HepG2 (cell line): ENCODE results near the gene C1R. TPM values are rescaled to one million over a fixed set of nuclear protein-coding genes. Genes with fewer than 3 reads are reported as not detected.

ENCODE experiments used
- ATAC-seq: fragments of 200-7000 bp; cut with Tn5 transposase; 3 replicates; pipeline ENCODE4 v1.9.1; 2020; ENCODE audit warnings: mild to moderate bottlenecking, moderate library complexity
- BruUV-seq: library from RNA; stranded (reverse); fragments of 400-500 nt; replicated peaks from 2 replicates; lab custom pipeline; 2021; lab: Mats Ljungman, UMichigan
- CTCF ChIA-PET: fragments of 300-600 bp; formaldehyde crosslinking; extraction: SDS; loops from one replicate; lab custom pipeline; 2021; ENCODE audit warnings: low total read pairs, inconsistent platforms, low intra/inter-chr PET ratio; lab: Yijun Ruan, JAX
- POLR2A ChIA-PET: fragments of 350-600 bp; sonication (Branson Sonifier 250); formaldehyde crosslinking; loops from one replicate; lab custom pipeline; 2020; ENCODE audit warnings: antibody characterized with exemption, inconsistent platforms; lab: Yijun Ruan, JAX
- DNase-seq: peaks from one replicate; pipeline ENCODE4 v3.0.0-alpha.2; 2015; ENCODE audit warnings: low spot score
- FAIRE-seq: peaks from 3 replicates; lab custom pipeline; 2011; peaks lifted over from hg19 to GRCh38; lab: Jason Lieb, UNC
- H2AFZ ChIP-seq: one replicate; pipeline ENCODE4 v1.6.1; 2011; ENCODE audit warnings: low read length, inconsistent platforms
- H3K27ac ChIP-seq: fragments of 300-600 bp; 3 replicates; pipeline ENCODE4 v1.8.0; 2011; ENCODE audit warnings: mixed run types, mild to moderate bottlenecking, mixed read lengths, low read length, inconsistent platforms; ENCODE audit not compliant: insufficient read depth; ENCODE audit errors: extremely low read length
- H3K27me3 ChIP-seq, 2 experiments: fragments of 200-600 bp in 1 of 2; 2 replicates in 1 of 2; 3 replicates in 1 of 2; pipeline versions ENCODE4 v1.6.0 to v1.8.0; 2011; ENCODE audit warnings: low read length in 2 of 2, mild to moderate bottlenecking in 2 of 2, moderate library complexity in 2 of 2, inconsistent platforms in 1 of 2; ENCODE audit not compliant: insufficient read depth in 2 of 2, control insufficient read depth in 1 of 2
- H3K36me3 ChIP-seq, 2 experiments: fragments of 200-600 bp in 1 of 2; replicated peaks in 1 of 2; 2 replicates in 1 of 2; 3 replicates in 1 of 2; pipeline versions ENCODE4 v1.5.1 to v1.8.0; 2011; ENCODE audit warnings: low read length in 2 of 2, inconsistent platforms in 1 of 2; ENCODE audit not compliant: insufficient read depth in 2 of 2, control insufficient read depth in 1 of 2
- H3K4me1 ChIP-seq: 2 replicates; pipeline ENCODE4 v1.5.1; 2012; ENCODE audit warnings: low read length, inconsistent platforms; ENCODE audit not compliant: insufficient read depth
- H3K4me2 ChIP-seq: 2 replicates; pipeline ENCODE4 v1.6.0; 2011; ENCODE audit warnings: low read depth, low read length, inconsistent platforms
- H3K4me3 ChIP-seq, 3 experiments: fragments of 200-600 bp in 1 of 3; sonication (generic), shearing (Covaris generic) in 1 of 3; replicated peaks in 1 of 3; 2 replicates each; pipeline ENCODE4 v1.5.1; 2011 to 2016; ENCODE audit warnings: low read length in 3 of 3, inconsistent platforms in 2 of 3, low read depth in 2 of 3, mild to moderate bottlenecking in 2 of 3, control low read depth in 1 of 3, mixed read lengths in 1 of 3; ENCODE audit not compliant: insufficient read depth in 1 of 3
- H3K79me2 ChIP-seq: one replicate; pipeline ENCODE4 v1.6.1; 2011; ENCODE audit warnings: low read length, inconsistent platforms; ENCODE audit not compliant: insufficient read depth
- H3K9ac ChIP-seq: 2 replicates; pipeline ENCODE4 v1.6.0; 2011; ENCODE audit warnings: mild to moderate bottlenecking, low read depth, low read length, inconsistent platforms; ENCODE audit not compliant: insufficient read depth
- H3K9me3 ChIP-seq: 2 replicates; pipeline ENCODE4 v1.5.1; 2012; ENCODE audit warnings: mild to moderate bottlenecking, low read length
- H4K20me1 ChIP-seq: 2 replicates; pipeline ENCODE4 v1.6.0; 2011; ENCODE audit warnings: inconsistent platforms, mild to moderate bottlenecking, low read length, moderate library complexity; ENCODE audit not compliant: insufficient read depth
- BRD4 ChIP-seq: sonication (generic); formaldehyde crosslinking; IDR thresholded peaks from 2 replicates; pipeline ENCODE4 v1.4.0; 2020; ENCODE audit warnings: missing genetic modification reagents
- CCAR2 ChIP-seq: fragments of 200-400 bp; formaldehyde crosslinking; optimal IDR thresholded peaks from 2 replicates; pipeline ENCODE3; 2018; ENCODE audit warnings: low read depth, mild to moderate bottlenecking, low read length, moderate library complexity
- CREM ChIP-seq, 2 experiments: sonication (generic) in 1 of 2; formaldehyde crosslinking in 1 of 2; IDR thresholded peaks; 2 replicates each; pipeline versions ENCODE4 v1.4.0 to v1.6.1; 2016 to 2020; ENCODE audit warnings: antibody characterized with exemption in 1 of 2, mild to moderate bottlenecking in 1 of 2, missing genetic modification reagents in 1 of 2
- FIP1L1 ChIP-seq: fragments of 200-400 bp; formaldehyde crosslinking; IDR thresholded peaks from 2 replicates; pipeline ENCODE4 v1.6.1; 2018; ENCODE audit warnings: low read depth, mild to moderate bottlenecking, low read length, moderate library complexity, borderline replicate concordance; ENCODE audit not compliant: insufficient read depth
- HIVEP1 ChIP-seq: sonication (generic); formaldehyde crosslinking; IDR thresholded peaks from 2 replicates; pipeline ENCODE4 v1.4.0; 2020; ENCODE audit warnings: mild to moderate bottlenecking, missing genetic modification reagents
- IRF2 ChIP-seq: IDR thresholded peaks from 2 replicates; pipeline ENCODE4 v1.6.1; 2018; ENCODE audit warnings: missing genetic modification reagents, missing compliant biosample characterization
- KMT2A ChIP-seq: sonication (generic); formaldehyde crosslinking; IDR thresholded peaks from 2 replicates; pipeline ENCODE4 v1.4.0; 2020; ENCODE audit warnings: missing genetic modification reagents
- NFYC ChIP-seq: IDR thresholded peaks from 2 replicates; pipeline ENCODE4 v1.6.1; 2016; ENCODE audit warnings: missing genetic modification reagents, missing compliant biosample characterization
- PCBP1 ChIP-seq: fragments of 200-400 bp; formaldehyde crosslinking; IDR thresholded peaks from 2 replicates; pipeline ENCODE4 v1.6.1; 2017; ENCODE audit warnings: mild to moderate bottlenecking, low read depth, low read length, borderline replicate concordance
- ZKSCAN8 ChIP-seq: IDR thresholded peaks from 2 replicates; pipeline ENCODE4 v1.6.1; 2016; ENCODE audit warnings: borderline replicate concordance, missing genetic modification reagents, missing compliant biosample characterization
- ZNF562 ChIP-seq: sonication (generic); formaldehyde crosslinking; IDR thresholded peaks from 2 replicates; pipeline ENCODE4 v1.8.0; 2022; ENCODE audit warnings: missing genetic modification reagents, borderline replicate concordance
- ZNF879 ChIP-seq: sonication (generic); formaldehyde crosslinking; IDR thresholded peaks from 2 replicates; pipeline ENCODE4 v1.8.1; 2023; ENCODE audit warnings: missing genetic modification reagents
- WGBS: methylation state at CpG from one replicate; pipeline ENCODE4 v1.1.6; 2017; ENCODE audit warnings: low lambda C conversion rate; 5-methylcytosine and 5-hydroxymethylcytosine counted together
- in situ Hi-C: cut with HindIII; loops from 2 replicates; pipeline ENCODE4 v1.10.0; 2017; ENCODE audit warnings: low pct_unique_long_range_greater_than_20kb; ENCODE audit not compliant: extremely low pct_ligation_motif_present
- intact Hi-C: fragments of 100-400 bp; cut with micrococcal nuclease; formaldehyde crosslinking; loops from one replicate; pipeline ENCODE4 v1.10.0; 2022; ENCODE audit not compliant: unreplicated experiment
- polyA plus RNA-seq, 8 experiments: library from polyadenylated mRNA; depleted of rRNA in 3 of 8; stranded (reverse) in 7 of 8; unstranded in 1 of 8; fragments of >200 nt; fragmentation: Illumina TruSeq in 4 of 8; extraction: Trizol in 4 of 8; gene quantifications; 2 replicates each; pipeline versions ENCODE4 v1.2.1 to v1.2.3, GENCODE V29; 2011 to 2016; ENCODE audit warnings: low read depth in 4 of 8, missing spikeins in 1 of 8, mixed read lengths in 1 of 8; ENCODE audit not compliant: insufficient read depth in 1 of 8
- total RNA-seq, 5 experiments: library from RNA; depleted of rRNA; stranded (reverse); fragments of >200 nt; fragmentation: Illumina TruSeq; extraction: Trizol; gene quantifications; 2 replicates each; pipeline ENCODE4 v1.2.3, GENCODE V29; 2016; ENCODE audit warnings: low read depth in 1 of 5
- TF ChIP-seq, protein P1 (sequence below): sonication (generic); formaldehyde crosslinking; IDR thresholded peaks from 2 replicates; pipeline ENCODE4 v1.5.0; 2020; ENCODE audit warnings: mild to moderate bottlenecking, missing genetic modification reagents

Gene C1R
- total and polyA plus RNA-seq, 2 of the 13 experiments (the other 11 are each of a cell fraction or from before 2014, with no cell fraction given): 3.5 to 6.5 TPM

DNA sequence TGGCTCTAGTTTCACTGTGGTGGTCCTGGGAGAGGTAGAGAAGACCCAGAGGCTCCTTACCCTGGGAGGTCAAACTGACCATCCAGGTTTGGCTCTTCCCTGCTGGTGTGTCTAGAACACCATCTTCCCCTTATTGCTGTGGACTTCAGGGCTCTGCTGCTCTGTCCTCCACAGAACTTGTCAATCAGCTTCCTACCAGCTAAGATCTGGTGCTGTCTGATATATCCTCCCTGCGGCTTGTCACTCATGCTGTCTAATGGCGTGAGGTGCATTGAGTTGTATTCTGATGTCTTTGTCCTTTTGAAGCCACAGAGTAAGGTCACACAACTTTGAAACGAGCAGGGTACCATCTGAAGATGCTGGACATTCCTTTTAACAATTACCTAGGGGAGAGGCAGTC lies 24.0 kb upstream of the C1R start:
- 89% methylated on average over 3 of the region's 3 CpGs for WGBS
- no TSS peak for BruUV-seq
- H3K4me2 ChIP-seq: no peak overlapping the region
- ChIA-PET POLR2A (no interaction called here), CTCF (no interaction called here)
- intact Hi-C loops (no loop called here), in situ Hi-C loops (loop anchor here (10.0 kb wide), 2 partner anchors 51 to 171 kb away; partner anchors contain the start of genes C12orf57, C1S and RNU7-1)
- H3K27me3 ChIP-seq: no peaks in the 10 kb centered on the region
- no peak overlapping the region for H3K9ac ChIP-seq
- H3K36me3 ChIP-seq: peaks cover 3 to 7% of the 10 kb centered on the region in 2 experiments; a peak in 3 of 5 replicates
- no peaks in the 10 kb centered on the region for H3K79me2 ChIP-seq
- no peaks in the 10 kb centered on the region for H3K9me3 ChIP-seq
- H3K4me3 ChIP-seq: no peak overlapping the region
- ATAC-seq: no peak
- TF ChIP-seq HIVEP1 (no peak), KMT2A (no peak), ZNF562 (CRISPR knock-in tag) (no peak), PCBP1 (no peak), ZKSCAN8 (CRISPR knock-in tag) (no peak), CREM (IDR thresholded peaks at IDR 0.05) (no peak), CREM (CRISPR knock-in tag; IDR thresholded peaks at IDR 0.05) (no peak), IRF2 (CRISPR knock-in tag) (no peak), NFYC (no peak), FIP1L1 (no peak), CCAR2 (no peak), BRD4 (CRISPR knock-in tag) (no peak), ZNF879 (no peak)
- TF ChIP-seq, protein P1, sequence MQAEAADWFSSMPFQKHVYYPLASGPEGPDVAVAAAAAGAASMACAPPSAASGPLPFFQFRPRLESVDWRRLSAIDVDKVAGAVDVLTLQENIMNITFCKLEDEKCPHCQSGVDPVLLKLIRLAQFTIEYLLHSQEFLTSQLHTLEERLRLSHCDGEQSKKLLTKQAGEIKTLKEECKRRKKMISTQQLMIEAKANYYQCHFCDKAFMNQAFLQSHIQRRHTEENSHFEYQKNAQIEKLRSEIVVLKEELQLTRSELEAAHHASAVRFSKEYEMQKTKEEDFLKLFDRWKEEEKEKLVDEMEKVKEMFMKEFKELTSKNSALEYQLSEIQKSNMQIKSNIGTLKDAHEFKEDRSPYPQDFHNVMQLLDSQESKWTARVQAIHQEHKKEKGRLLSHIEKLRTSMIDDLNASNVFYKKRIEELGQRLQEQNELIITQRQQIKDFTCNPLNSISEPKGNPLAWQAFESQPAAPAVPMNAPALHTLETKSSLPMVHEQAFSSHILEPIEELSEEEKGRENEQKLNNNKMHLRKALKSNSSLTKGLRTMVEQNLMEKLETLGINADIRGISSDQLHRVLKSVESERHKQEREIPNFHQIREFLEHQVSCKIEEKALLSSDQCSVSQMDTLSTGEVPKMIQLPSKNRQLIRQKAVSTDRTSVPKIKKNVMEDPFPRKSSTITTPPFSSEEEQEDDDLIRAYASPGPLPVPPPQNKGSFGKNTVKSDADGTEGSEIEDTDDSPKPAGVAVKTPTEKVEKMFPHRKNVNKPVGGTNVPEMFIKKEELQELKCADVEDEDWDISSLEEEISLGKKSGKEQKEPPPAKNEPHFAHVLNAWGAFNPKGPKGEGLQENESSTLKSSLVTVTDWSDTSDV (CRISPR knock-in tag): no peak
- H3K27ac ChIP-seq: no peak overlapping the region
- H4K20me1 ChIP-seq: no peaks in the 10 kb centered on the region
- DNase-seq: no peak
- no peak overlapping the region for H2AFZ ChIP-seq
- FAIRE-seq: no peak
- H3K4me1 ChIP-seq: peaks cover 15% of the 10 kb centered on the region
